ENCODE results near the gene TGIF2. TPM values are rescaled to one million over a fixed set of nuclear protein-coding genes. Genes with fewer than 3 reads are reported as not detected.
A peak's percentile ranks its signal among the peaks of the same experiment; 100 is the strongest.

Gene TGIF2
- total and polyA plus RNA-seq, 2 of the 13 experiments (the other 11 are each of a cell fraction or from before 2014, with no cell fraction given): 41.3 to 53.9 TPM

- peak; percentile 54; the same call in 1 of the 2 replicates for TF ChIP-seq BHLHE40 (IDR thresholded peaks at IDR 0.05; ENCODE audit: low read length)
- TF ChIP-seq, protein P1, sequence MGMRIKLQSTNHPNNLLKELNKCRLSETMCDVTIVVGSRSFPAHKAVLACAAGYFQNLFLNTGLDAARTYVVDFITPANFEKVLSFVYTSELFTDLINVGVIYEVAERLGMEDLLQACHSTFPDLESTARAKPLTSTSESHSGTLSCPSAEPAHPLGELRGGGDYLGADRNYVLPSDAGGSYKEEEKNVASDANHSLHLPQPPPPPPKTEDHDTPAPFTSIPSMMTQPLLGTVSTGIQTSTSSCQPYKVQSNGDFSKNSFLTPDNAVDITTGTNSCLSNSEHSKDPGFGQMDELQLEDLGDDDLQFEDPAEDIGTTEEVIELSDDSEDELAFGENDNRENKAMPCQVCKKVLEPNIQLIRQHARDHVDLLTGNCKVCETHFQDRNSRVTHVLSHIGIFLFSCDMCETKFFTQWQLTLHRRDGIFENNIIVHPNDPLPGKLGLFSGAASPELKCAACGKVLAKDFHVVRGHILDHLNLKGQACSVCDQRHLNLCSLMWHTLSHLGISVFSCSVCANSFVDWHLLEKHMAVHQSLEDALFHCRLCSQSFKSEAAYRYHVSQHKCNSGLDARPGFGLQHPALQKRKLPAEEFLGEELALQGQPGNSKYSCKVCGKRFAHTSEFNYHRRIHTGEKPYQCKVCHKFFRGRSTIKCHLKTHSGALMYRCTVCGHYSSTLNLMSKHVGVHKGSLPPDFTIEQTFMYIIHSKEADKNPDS (CRISPR knock-in tag; IDR thresholded peaks at IDR 0.05): no peak
- TF ChIP-seq, protein P2, sequence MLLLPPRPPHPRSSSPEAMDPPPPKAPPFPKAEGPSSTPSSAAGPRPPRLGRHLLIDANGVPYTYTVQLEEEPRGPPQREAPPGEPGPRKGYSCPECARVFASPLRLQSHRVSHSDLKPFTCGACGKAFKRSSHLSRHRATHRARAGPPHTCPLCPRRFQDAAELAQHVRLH (CRISPR knock-in tag; IDR thresholded peaks at IDR 0.05; ENCODE audit: borderline replicate concordance, low read depth): 0 out of 2 replicates have a peak, but pooled peaks have one; percentile 83
- TF ChIP-seq ZBTB25 (CRISPR knock-in tag; IDR thresholded peaks at IDR 0.05): peak; percentile 56
- TF ChIP-seq TRIM22 (IDR thresholded peaks at IDR 0.05): no peak
- peak; percentile 23 to 84 for TF ChIP-seq NR2F1 (CRISPR knock-in tag; IDR thresholded peaks at IDR 0.05)
- peak; percentile 86 for TF ChIP-seq KDM6A (CRISPR knock-in tag; IDR thresholded peaks at IDR 0.05; ENCODE audit: low read depth)
- no peak for TF ChIP-seq TAF1 (CRISPR knock-in tag; IDR thresholded peaks at IDR 0.05)
- TF ChIP-seq TRIM24 (CRISPR knock-in tag; IDR thresholded peaks at IDR 0.05): no peak
- peak; percentile 78 for TF ChIP-seq CBX5 (CRISPR knock-in tag; IDR thresholded peaks at IDR 0.05; ENCODE audit: borderline replicate concordance)
- no peak for TF ChIP-seq ZNF224 (CRISPR knock-in tag; IDR thresholded peaks at IDR 0.05)
- TF ChIP-seq ZNF607 (CRISPR knock-in tag; IDR thresholded peaks at IDR 0.05; ENCODE audit: borderline replicate concordance): no peak
- TF ChIP-seq ZZZ3 (CRISPR knock-in tag; IDR thresholded peaks at IDR 0.05; ENCODE audit: borderline replicate concordance): no peak
- 0 out of 2 replicates have a peak, but pooled peaks have one; percentile 53 for TF ChIP-seq ZNF367 (CRISPR knock-in tag; IDR thresholded peaks at IDR 0.05; ENCODE audit: borderline replicate concordance)
- peak; percentile 88 for TF ChIP-seq LCORL (IDR thresholded peaks at IDR 0.05)
- TF ChIP-seq LCORL (CRISPR knock-in tag; IDR thresholded peaks at IDR 0.05): peak; percentile 89
- TF ChIP-seq ZNF331 (CRISPR knock-in tag; IDR thresholded peaks at IDR 0.05): peak; percentile 85
- no peak for TF ChIP-seq ZNF160 (CRISPR knock-in tag; IDR thresholded peaks at IDR 0.05)
- TF ChIP-seq ZNF414 (CRISPR knock-in tag; IDR thresholded peaks at IDR 0.05): peak; percentile 23; the same call in 1 of the 2 replicates
- peak; percentile 59; the same call in 1 of the 2 replicates for TF ChIP-seq ARNTL (CRISPR knock-in tag; IDR thresholded peaks at IDR 0.05)
- no peak for TF ChIP-seq MATR3 (CRISPR knock-in tag; IDR thresholded peaks at IDR 0.05)
- 0 out of 2 replicates have a peak, but pooled peaks have one; percentile 30 for TF ChIP-seq ZNF253 (CRISPR knock-in tag; IDR thresholded peaks at IDR 0.05; ENCODE audit: borderline replicate concordance)
- no peak for TF ChIP-seq ZNF570 (CRISPR knock-in tag; IDR thresholded peaks at IDR 0.05; ENCODE audit: borderline replicate concordance)
Measured at GRCh38 chr20:36607586-36608387, 34.4 kb downstream of the TGIF2 start (continued).
